Activated CD4-positive, alpha-beta T cell treated with anti-CD3 and anti-CD28 coated beads, Interleukin-2, amount 10 ng/mL, durations not matched to agents 24 days and 14 days (primary cell): ENCODE measurements around the gene DNAJC8. TPM values are rescaled to one million over a fixed set of nuclear protein-coding genes. Genes with fewer than 3 reads are reported as not detected.

Experiments
- DNase-seq: peaks from one replicate; pipeline ENCODE4 v3.0.0; 2022
- H3K27ac Mint-ChIP-seq: one replicate; pipeline ENCODE4 v1.8.0; 2022; ENCODE audit warnings: mild to moderate bottlenecking, mixed read lengths
- H3K27me3 Mint-ChIP-seq: one replicate; pipeline ENCODE4 v1.8.0; 2022; ENCODE audit warnings: mixed read lengths
- H3K36me3 Mint-ChIP-seq: one replicate; pipeline ENCODE4 v1.8.0; 2022; ENCODE audit warnings: low read depth, mild to moderate bottlenecking, mixed read lengths
- H3K4me1 Mint-ChIP-seq: one replicate; pipeline ENCODE4 v1.8.0; 2021; ENCODE audit warnings: mixed read lengths
- H3K4me3 Mint-ChIP-seq: one replicate; pipeline ENCODE4 v1.8.0; 2022; ENCODE audit warnings: mild to moderate bottlenecking, moderate library complexity, mixed read lengths
- H3K9me3 Mint-ChIP-seq: one replicate; pipeline ENCODE4 v1.8.0; 2021; ENCODE audit warnings: mixed read lengths
- intact Hi-C: fragments of 100-400 bp; cut with micrococcal nuclease; formaldehyde crosslinking; loops from one replicate; pipeline ENCODE4 v1.15.1; 2023
- total RNA-seq: library from RNA; stranded (reverse); gene quantifications from 2 replicates; pipeline ENCODE4 v1.2.3, GENCODE V29; 2022

The DNAJC8 gene
- total RNA-seq, 1 donor from 2014 or later = 103 TPM

DNA sequence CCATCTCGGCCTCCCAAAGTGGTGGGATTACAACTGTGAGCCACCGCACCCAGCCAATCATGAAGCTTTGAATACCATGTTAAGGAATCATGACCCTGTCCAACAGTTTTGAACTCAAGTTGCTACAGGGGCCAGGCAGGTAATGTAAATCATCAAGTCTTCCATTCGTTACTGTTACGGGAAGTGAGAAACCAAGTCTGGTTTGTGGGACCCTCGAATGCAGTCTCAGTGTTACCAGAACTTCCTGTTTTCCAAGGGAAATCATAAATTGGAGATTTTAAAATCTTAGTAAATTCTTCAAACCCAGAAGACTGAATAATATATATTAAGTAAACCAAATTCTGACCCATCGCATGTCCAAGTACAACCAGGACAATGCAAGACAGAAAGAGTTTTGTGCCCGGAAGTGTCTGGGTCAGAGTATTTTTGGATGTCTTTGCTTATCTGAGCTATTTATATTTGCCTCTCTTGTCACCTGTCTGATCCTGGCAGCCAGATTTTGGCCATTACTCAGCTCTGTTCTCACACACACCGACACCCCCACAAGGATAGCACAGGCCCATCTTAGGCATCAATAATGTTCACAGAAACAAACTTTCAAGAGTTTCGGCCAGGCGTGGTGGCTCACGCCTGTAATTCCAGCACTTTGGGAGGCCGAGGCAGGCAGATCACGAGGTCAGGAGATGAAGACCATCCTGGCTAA is 11.9 kb upstream of the DNAJC8 start:
- H3K4me1 Mint-ChIP-seq = peaks cover 40% of the 10 kb centered on the region
- H3K4me3 Mint-ChIP-seq = peak overlapping the region; percentile 40

DNA sequence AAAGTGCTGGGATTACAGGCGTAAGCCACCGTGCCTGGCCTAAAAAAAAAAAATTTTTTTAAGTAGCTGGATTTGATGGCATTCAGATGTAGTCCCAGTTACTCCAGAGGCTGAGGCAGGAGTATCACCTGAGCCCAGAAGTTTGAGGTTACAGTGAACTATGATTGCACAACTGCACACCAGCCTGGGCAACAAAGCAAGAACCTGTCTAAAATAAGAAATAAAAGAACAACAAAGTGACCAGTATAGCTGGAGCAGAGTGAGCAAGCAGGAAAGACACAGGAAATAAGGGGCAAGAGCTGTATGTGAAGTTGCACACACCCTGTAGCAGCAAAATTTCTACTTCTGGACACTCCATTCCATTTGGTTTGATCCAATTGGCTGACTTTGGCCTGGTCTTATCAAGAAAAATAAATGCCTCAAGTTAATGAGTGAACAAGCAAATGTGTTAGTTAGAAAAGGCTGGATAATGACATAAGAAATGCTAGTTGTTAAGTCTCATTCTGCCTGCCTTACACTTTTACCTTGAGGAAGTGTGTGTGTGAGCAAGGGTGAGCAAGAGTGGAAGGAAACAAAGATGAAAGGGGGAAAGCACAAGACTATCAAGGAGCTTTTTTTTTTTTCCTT is 11.0 kb upstream of the DNAJC8 start:
- DNase-seq = no peak
- Mint-ChIP-seq H3K27ac (peak overlapping the region; percentile 75), H3K27me3 (no peaks in the 10 kb centered on the region), H3K4me3 (peak overlapping the region; percentile 39), H3K36me3 (peaks cover 3% of the 10 kb centered on the region), H3K4me1 (peaks cover 32% of the 10 kb centered on the region), H3K9me3 (no peaks in the 10 kb centered on the region)
- intact Hi-C loops = no loop called here

More for the DNA sequence above, 11.9 kb upstream of the DNAJC8 start:
- intact Hi-C loops = loop anchor here (5.0 kb wide), 1 partner anchor 338 kb away; no protein-coding TSS in a partner anchor
- Mint-ChIP-seq H3K9me3 (no peaks in the 10 kb centered on the region), H3K27ac (peak overlapping the region; percentile 36), H3K36me3 (no peaks in the 10 kb centered on the region), H3K27me3 (no peaks in the 10 kb centered on the region)
- peak; percentile 55 for DNase-seq

- DNase-seq = no peak
- Mint-ChIP-seq H3K4me1 (peaks cover 18% of the 10 kb centered on the region), H3K27me3 (no peaks in the 10 kb centered on the region), H3K36me3 (peaks cover 3% of the 10 kb centered on the region), H3K4me3 (no peak overlapping the region), H3K9me3 (no peaks in the 10 kb centered on the region), H3K27ac (no peak overlapping the region)
- intact Hi-C loops = no loop called here
Measured at GRCh38 chr1:28241638-28242241, 8.9 kb upstream of the DNAJC8 start.

DNA sequence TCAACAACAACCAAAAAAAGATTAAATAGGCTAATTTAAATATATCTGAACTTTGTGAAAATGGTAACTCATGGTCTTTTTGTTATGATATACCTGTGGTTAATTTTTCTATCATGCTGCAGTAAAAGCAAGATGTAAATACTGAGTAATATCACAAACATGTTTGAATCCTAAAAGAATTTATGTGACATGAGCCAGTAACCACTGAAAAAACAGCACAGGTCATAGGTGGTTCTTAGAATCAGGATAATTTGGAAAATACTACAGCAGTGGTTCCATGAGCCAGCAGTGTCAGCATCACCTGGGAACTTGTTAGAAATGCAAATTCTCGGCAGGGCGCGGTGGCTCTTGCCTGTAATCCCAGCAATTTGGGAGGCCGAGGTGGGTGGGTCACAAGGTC is 7.2 kb upstream of the DNAJC8 start:
- intact Hi-C loops = no loop called here
- peaks cover 3% of the 10 kb centered on the region for H3K36me3 Mint-ChIP-seq
- no peak overlapping the region for H3K27ac Mint-ChIP-seq
- H3K27me3 Mint-ChIP-seq = no peaks in the 10 kb centered on the region
- no peak overlapping the region for H3K4me3 Mint-ChIP-seq
- no peak for DNase-seq
- no peaks in the 10 kb centered on the region for H3K9me3 Mint-ChIP-seq
- H3K4me1 Mint-ChIP-seq = peaks cover 13% of the 10 kb centered on the region

GRCh38 chr1:28239004-28239403 is 6.2 kb upstream of the DNAJC8 start:
- no peak for DNase-seq
- Mint-ChIP-seq H3K27me3 (no peaks in the 10 kb centered on the region), H3K36me3 (peaks cover 3% of the 10 kb centered on the region), H3K4me3 (no peak overlapping the region), H3K4me1 (peaks cover 12% of the 10 kb centered on the region), H3K9me3 (no peaks in the 10 kb centered on the region), H3K27ac (no peak overlapping the region)
- intact Hi-C loops = no loop called here

GRCh38 chr1:28236656-28237322 is 4.0 kb upstream of the DNAJC8 start:
- Mint-ChIP-seq H3K27me3 (no peaks in the 10 kb centered on the region), H3K36me3 (peaks cover 5% of the 10 kb centered on the region), H3K4me1 (peaks cover 11% of the 10 kb centered on the region), H3K27ac (no peak overlapping the region), H3K4me3 (no peak overlapping the region), H3K9me3 (no peaks in the 10 kb centered on the region)
- DNase-seq = no peak
- intact Hi-C loops = loop anchor here (1.0 kb wide), 1 partner anchor 10 kb away; no protein-coding TSS in a partner anchor

DNA sequence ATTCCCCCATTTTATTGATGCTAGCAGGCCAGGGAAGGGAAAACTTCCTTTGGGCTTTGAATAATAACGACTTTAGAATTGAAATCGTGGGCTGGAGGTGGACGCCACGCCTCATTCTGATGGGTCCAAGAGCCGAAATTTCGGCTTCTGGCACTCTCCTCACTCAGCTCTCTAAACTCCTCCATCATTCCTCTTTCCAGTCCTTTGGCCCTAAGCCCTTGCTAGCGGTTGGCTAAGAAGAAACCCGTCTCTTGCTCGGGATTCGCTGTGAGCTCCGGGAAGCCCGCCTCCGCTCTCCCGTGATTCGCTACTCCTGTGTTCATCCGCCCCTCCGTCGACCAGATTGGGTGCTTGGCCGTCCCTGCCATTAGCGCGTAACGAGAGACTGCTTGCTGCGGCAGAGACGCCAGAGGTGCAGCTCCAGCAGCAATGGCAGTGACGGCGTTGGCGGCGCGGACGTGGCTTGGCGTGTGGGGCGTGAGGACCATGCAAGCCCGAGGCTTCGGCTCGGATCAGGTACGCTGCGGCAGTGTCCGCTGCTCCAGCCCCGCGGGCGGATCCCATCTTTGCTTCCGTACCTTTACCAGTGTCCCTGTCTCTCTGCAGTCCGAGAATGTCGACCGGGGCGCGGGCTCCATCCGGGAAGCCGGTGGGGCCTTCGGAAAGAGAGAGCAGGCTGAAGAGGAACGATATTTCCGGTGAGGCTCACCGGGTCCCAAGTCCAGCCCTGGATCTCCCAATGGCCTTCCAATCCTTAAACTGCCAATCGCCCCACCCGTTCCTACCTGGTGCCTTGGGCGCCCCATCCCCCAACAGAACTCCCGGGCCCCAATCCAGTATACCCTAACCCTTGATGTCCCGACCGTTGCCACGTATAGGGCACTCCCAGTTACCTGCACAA is 3.2 kb upstream of the DNAJC8 start, which contains the start of gene ATP5IF1:
Gene ATP5IF1 (plus strand): TSS at position 370 of the 901 bp plus-strand sequence. CDS start 60 bp downstream, at position 430.
- Mint-ChIP-seq H3K4me3 (no peak within 1 kb of the TSS), H3K27ac (no peak within 1 kb of the TSS), H3K27me3 (no peaks in the 10 kb centered on the region), H3K36me3 (peaks cover 5% of the 10 kb centered on the region), H3K4me1 (peaks cover 11% of the 10 kb centered on the region), H3K9me3 (no peaks in the 10 kb centered on the region)
- intact Hi-C loops = loop anchor here (1.0 kb wide), 2 partner anchors 10 to 23 kb away; partner anchors contain the start of gene SESN2
- DNase-seq = peak; percentile 98

GRCh38 chr1:28233264-28233606 is 406 bp upstream of the DNAJC8 start:
- intact Hi-C loops = loop anchor here (2.0 kb wide), 1 partner anchor 32 kb away; no protein-coding TSS in a partner anchor
- H3K27me3 Mint-ChIP-seq = no peaks in the 10 kb centered on the region
- DNase-seq = peak; percentile 66
- peak overlapping the region; percentile 50 for H3K4me3 Mint-ChIP-seq
- H3K9me3 Mint-ChIP-seq = no peaks in the 10 kb centered on the region
- H3K4me1 Mint-ChIP-seq = peaks cover 16% of the 10 kb centered on the region
- peaks cover 8% of the 10 kb centered on the region for H3K36me3 Mint-ChIP-seq
- H3K27ac Mint-ChIP-seq = no peak overlapping the region

DNA sequence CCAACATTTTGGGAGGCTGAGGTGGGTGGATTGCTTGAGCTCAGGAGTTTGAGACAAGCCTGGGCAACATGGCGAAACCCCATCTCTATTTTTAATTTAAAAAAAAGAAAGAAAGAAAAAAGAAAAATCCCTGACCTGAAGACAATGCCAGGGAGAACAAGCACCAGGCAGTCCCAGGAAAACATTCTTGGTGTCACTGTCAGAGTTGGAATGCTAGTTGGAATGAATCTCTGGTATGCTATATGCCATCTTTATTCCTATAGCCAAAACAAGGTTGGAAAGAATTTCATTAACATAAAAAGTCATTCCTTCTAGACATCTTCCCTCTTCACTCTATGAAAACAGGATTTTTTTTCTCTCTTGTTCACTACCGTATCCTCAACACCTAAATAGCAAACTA is 2.8 kb downstream of the DNAJC8 start:
- Mint-ChIP-seq H3K36me3 (peaks cover 28% of the 10 kb centered on the region), H3K27me3 (no peaks in the 10 kb centered on the region), H3K27ac (no peak overlapping the region), H3K4me1 (peaks cover 14% of the 10 kb centered on the region), H3K4me3 (no peak overlapping the region), H3K9me3 (no peaks in the 10 kb centered on the region)
- DNase-seq = no peak
- intact Hi-C loops = no loop called here

- DNase-seq = no peak
- Mint-ChIP-seq H3K4me3 (no peak overlapping the region), H3K27me3 (no peaks in the 10 kb centered on the region), H3K4me1 (peaks cover 11% of the 10 kb centered on the region), H3K9me3 (no peaks in the 10 kb centered on the region), H3K36me3 (peaks cover 34% of the 10 kb centered on the region), H3K27ac (no peak overlapping the region)
- intact Hi-C loops = no loop called here
Measured at GRCh38 chr1:28229089-28229488, 3.7 kb downstream of the DNAJC8 start.

GRCh38 chr1:28213315-28213714 is 19.5 kb downstream of the DNAJC8 start:
- no peaks in the 10 kb centered on the region for H3K9me3 Mint-ChIP-seq
- no peaks in the 10 kb centered on the region for H3K27me3 Mint-ChIP-seq
- DNase-seq = no peak
- intact Hi-C loops = no loop called here
- no peak overlapping the region for H3K4me3 Mint-ChIP-seq
- no peak overlapping the region for H3K27ac Mint-ChIP-seq
- H3K36me3 Mint-ChIP-seq = peaks cover 32% of the 10 kb centered on the region
- peaks cover 5% of the 10 kb centered on the region for H3K4me1 Mint-ChIP-seq

- intact Hi-C loops = loop anchor here (1.0 to 2.0 kb wide), 2 partner anchors 118 to 351 kb away; no protein-coding TSS in a partner anchor
- Mint-ChIP-seq H3K9me3 (no peaks in the 10 kb centered on the region), H3K4me1 (peaks cover 5% of the 10 kb centered on the region), H3K27ac (no peak overlapping the region), H3K36me3 (peaks cover 46% of the 10 kb centered on the region), H3K4me3 (no peak overlapping the region), H3K27me3 (no peaks in the 10 kb centered on the region)
- no peak for DNase-seq
Measured at GRCh38 chr1:28209700-28210099, 23.1 kb downstream of the DNAJC8 start.
